GM19468 (cell line): ENCODE measurements around the gene TSPEAR.

Experiments
- ATAC-seq: cut with Tn5 transposase; IDR thresholded peaks from one replicate; pipeline ENCODE4 v1.9.1; 2021; ENCODE audit warnings: mild to moderate bottlenecking, moderate library complexity, moderate number of reproducible peaks; ENCODE audit not compliant: unreplicated experiment; ENCODE audit errors: extremely low read depth

TSPEAR gene

GRCh38 chr21:44711327-44712202, at the start of gene TSPEAR:
TSPEAR (minus strand) TSS chr21:44711572; CDS start chr21:44711514, 58 bp downstream.
- ATAC-seq = no peak

DNA sequence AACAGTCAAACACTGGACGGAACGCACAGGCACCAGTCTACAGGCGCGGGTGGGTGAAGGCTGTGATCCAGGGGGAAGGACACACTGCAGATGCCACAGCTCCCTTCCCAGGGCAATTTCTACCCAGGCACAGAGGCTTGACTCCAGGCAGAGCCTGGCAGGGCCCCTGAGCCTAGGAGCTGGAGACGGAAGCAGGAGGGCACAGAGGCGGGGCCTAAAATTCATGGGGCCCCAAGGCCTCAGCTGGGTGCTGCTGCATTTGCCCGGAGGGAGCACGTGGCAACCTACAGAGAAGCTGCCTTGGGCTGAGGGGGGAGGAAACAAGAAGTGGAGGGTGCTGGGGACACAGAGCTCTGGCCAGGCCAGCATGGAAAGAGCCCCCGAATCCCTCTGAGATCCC, 49.0 kb upstream of the TSPEAR start:
- no peak for ATAC-seq

DNA sequence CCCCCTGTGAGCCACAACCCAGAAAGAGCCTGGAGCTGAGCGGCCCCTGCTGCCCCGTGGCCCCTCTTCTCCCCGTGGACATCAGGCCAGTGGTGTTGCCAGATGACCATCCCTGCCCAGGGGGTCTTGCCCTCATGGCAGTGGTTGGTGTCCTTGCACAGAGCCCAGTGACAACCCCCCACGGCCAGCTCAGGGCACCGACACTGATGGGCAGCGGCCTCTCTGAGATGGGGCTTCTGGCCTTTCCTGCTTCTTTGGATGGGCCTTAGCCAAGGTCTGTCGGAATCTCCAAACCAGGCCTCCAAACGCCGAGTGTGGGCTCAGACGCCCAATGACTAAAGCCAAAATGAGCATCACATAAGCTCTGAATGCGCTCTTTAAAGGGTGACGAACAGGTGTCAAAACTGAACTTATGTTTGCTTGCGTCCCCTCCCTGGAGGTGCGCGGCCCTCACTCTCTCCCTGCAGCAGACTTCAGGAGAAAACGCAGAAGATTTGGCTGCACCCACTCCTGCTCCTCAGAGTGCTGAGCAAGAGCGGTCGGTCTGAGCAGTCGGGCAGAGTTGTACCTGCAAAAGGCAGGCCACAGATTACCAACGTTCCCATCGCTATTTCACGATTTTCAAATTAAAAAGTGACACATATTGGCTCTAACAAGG, 48.4 kb upstream of the TSPEAR start:
- ATAC-seq = no peak

DNA sequence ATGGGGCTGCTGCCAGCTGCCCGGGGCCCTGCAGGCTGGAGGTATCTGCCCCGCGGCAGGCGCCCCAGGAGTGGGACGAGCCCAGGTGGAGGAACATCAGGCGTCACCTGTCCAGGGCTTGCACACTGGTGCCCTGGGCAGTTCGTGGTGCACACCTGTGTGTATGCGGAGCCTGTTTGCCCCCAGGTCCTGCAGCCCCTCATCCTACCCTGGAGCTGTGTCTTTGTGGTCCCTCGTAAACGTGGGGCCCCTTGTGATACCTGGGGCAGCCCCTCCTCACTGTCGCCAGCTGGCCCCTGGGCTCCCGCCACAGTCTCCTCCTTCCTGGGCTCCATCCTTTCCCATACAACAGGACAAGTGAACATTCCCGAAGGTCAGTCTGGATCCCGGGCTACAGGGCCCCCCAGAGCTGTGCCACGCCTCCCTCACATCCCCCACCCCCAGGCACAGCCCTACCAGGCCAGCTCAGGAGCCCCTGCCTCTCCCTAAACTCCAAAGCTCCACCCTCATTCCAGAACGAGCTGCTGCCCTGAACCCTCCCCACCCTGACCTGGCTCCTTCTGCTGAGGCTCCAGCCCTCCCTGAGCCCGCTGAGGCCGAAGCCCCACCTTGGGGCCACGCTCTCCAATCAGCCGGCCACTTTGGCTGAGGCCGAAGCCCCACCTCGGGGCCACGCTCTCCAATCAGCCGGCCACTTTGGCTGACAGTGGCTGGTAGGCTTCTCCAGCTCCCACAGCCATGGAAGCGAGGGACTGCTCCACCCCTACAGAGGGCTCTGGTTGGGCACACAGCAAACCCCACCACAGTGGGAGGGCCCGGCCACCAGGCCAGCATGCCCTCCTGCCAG, 47.6 kb upstream of the TSPEAR start:
- ATAC-seq = no peak

- ATAC-seq = no peak
Observed at GRCh38 chr21:44758141-44758561, 46.8 kb upstream of the TSPEAR start.

GRCh38 chr21:44757731-44758130, 46.4 kb upstream of the TSPEAR start:
- no peak for ATAC-seq

GRCh38 chr21:44756423-44757185, 45.2 kb upstream of the TSPEAR start:
- ATAC-seq = no peak

DNA sequence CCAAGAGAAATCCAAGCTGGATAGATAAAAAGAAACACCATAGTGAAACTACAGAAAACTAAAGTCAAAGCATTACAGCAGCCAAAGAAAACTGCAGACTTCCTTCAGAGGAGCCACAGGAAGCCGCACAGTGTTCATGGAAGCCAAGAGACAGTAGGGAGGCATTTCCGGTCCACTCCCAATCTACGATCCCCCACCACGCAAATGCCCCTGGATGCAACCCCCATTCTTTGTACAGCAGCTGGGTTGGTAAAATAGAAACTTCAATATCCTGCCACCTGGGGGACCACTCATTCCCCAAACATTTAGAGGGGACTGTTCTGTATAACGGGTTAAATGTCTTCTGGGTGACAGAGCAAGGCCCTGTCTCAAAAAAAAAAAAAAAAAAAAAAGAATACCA, 43.9 kb upstream of the TSPEAR start:
- no peak for ATAC-seq

DNA sequence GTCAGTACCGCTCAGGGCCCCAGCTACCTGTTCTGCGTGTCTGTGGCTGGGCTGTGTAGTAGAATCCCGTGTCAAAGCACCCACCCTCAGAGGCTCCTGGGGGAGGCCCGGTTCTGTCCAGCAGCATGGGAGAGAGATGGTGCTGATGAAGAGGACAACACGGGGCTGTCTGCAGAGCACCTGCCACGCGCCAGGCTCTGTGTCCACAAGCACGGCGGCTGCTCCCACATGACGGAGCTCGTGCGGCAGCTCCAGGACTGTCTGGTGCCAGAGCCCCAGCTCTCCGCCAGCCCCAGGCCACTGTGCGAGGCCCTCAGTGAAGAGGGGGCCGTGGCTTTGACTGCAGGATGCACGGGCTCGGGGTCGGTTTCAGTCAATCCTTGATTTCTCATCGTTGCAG, 42.0 kb upstream of the TSPEAR start:
- ATAC-seq = no peak

GRCh38 chr21:44752671-44753235, 41.4 kb upstream of the TSPEAR start:
- ATAC-seq = no peak

DNA sequence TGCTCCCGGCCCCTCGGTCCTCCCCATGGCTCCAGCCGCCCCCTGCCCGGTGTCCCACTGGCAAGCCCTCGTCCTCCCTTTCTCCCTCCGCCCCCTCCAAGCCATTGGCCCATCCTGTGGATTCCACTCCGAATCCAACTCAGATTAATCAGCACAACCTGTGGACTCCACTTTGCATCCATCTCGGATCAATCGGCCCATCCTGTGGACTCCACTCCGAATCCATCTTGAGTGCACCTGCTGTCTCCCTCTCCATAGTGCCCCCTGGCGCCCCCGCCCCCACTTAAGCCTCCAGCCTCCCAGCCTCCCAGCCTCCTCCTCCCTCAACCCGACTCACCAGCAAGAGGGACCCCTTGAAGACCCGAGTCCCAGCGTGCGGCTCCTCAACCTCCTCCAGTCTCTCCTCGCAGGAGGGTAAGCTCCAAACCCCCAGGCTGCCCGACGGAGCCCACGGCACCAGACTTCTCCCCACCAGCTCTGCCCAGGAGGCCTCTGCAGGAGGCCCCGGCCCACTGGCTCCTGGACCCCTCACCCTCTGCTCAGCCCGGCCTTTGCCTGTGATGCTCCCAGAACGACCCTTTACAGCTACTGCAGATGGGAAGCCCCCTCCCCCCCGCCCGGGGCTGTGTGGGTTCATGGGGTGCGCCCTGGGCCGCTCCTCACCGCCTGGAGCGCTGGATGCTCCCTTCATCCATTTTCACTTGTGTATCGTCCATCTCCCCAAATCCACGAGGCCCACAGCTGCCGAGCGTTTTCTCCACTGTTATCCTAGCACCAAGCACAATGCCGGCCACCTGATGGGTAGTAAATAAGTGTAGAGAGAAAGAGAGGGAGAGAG, 40.6 kb upstream of the TSPEAR start:
- no peak for ATAC-seq

DNA sequence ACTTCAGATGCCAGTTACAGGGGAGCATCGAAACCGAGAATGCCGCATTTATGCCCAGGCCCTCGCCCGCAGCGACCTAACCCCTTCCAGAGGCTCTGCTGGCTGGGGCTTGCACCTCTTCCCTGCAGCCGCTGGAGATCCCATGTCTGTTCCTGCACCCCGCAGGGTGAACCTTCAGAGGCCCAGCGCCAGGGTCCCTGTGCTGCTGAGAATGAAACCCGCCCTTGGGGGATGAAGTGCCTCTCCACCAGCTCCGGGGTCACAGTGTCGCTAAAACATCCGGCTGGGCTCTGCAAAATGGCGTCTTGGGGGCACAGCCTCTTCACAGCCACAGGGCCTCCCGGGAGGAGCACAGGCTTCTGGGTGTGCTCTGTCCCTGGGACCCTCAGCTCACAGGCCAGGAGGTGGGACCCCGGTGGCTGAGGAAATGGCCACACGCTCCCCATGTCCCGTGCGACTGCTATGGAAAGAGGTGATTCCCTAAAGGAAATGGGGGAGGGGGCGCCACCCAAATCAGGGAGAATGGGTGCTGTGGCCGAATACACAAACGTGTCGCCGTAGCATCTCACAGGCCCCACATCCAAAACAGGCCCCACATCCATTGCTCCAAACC, 39.9 kb upstream of the TSPEAR start:
- ATAC-seq = no peak

DNA sequence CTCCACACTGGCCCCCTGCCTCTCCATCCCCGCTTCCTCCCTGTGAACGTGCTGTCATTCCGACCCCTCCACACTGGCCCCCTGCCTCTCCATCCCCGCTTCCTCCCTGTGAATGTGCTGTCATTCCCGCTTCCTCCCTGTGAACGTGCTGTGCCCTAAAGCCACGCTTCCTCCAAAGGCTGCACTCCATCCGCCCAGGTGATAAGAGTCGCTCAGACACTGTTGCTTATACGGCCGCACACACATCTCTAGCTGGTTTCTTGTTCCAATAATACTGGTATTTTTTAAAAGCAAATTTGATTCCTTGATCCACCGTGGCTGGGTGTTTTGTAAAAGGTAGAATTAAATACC, 39.3 kb upstream of the TSPEAR start:
- no peak for ATAC-seq

DNA sequence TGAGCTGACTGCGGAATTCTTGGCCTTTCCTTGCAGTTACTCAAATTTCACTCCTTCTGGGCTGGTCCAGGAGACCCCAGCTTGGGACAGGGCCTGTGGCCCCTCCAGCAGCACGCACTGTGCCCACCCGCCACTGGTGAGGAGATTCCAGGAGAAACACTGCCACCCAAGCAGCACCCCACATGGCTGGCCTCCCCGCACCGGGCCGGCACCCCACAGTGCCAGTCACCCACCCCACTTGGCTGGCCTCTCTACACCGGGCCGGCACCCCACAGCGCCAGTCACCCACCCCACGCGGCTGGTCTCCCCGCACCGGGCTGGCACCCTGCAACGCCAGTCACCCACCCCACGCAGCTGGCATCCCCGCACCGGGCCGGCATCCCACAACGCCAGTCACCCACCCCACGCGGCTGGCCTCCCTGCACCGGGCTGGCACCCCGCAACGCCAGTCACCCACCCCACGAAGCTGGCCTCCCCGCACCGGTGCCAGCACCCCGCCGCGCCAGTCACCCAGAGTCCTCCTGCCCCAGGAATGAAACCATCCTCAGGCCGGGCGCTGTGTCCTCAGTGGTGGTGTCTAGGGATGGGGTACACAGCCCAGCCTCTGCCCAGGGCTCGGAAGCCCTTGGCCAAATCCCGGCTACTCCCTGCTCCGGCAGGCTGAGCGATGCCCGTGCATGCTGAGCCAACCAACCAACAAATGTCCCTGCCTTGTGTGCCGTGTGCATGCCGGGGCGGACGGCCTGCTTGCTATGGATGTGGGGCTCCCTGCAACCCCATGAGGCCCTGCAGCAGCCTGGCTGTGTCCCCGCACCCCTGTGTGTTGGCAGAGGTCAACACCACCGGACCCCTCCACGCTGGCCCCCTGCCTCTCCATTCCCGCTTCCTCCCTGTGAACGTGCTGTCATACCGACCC, 38.6 kb upstream of the TSPEAR start:
- no peak for ATAC-seq

DNA sequence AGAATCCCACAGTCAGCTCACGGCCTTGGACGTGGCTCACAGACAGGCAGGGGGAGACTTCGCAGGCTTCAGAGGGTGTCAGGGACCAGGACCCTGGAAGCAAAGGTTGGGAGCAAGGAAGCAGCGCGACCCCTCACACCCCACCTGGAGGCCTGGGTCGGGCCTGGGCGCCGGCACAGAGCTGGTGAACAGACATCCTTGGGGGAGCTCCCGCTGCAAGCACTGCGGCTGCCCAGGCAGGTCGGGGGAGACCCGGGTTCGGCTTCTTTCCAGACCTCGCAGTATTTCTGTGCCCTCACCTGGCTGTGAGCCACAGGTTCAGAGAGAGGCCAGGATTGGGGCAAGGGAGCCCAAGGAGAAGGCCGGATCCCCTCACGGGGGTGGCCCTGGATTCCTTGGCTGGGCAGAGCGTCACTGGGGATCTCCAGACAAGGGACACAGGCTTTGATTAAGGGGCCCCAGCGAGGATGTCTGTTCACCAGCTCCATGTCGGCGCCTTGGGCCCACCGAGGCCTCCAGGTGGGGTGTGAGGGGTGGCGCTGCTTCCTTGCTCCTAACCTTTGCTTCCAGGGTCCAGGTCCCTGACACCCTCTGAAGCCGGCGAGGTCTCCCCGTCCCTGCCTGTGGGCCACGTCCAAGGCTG, 37.9 kb upstream of the TSPEAR start:
- no peak for ATAC-seq

DNA sequence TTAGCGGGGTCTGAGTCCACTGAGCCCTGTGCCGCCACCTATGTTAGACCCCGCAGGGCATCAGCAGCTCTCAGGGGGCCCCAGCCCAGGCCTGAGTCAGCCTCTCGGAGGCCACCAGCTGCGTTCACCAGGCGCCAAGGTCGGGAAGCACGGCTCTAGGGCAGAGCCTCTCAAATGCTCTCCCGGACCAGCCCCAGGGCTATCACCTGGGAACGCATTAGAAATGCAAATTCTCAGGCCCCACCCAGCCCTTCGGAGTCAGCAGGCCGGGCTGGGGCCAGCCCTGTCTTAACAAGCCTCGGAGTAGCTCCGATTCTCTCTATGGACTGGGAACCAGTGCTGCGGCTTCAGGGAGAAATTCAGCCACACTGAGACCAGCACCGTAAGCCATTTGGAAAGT, 37.2 kb upstream of the TSPEAR start:
- ATAC-seq = no peak
